GM21360 (cell line): ENCODE measurements around the gene ATP2C1.
"Not testable (repeated sequence)": the region's sequence is repeated elsewhere in the genome, so short reads cannot be mapped to it uniquely, and the experiment has no call there.

Experiments used
- ATAC-seq: cut with Tn5 transposase; IDR thresholded peaks from one replicate; pipeline ENCODE4 v1.9.1; 2021; ENCODE audit warnings: mild to moderate bottlenecking, moderate library complexity; ENCODE audit not compliant: unreplicated experiment

ATP2C1 gene, protein sequence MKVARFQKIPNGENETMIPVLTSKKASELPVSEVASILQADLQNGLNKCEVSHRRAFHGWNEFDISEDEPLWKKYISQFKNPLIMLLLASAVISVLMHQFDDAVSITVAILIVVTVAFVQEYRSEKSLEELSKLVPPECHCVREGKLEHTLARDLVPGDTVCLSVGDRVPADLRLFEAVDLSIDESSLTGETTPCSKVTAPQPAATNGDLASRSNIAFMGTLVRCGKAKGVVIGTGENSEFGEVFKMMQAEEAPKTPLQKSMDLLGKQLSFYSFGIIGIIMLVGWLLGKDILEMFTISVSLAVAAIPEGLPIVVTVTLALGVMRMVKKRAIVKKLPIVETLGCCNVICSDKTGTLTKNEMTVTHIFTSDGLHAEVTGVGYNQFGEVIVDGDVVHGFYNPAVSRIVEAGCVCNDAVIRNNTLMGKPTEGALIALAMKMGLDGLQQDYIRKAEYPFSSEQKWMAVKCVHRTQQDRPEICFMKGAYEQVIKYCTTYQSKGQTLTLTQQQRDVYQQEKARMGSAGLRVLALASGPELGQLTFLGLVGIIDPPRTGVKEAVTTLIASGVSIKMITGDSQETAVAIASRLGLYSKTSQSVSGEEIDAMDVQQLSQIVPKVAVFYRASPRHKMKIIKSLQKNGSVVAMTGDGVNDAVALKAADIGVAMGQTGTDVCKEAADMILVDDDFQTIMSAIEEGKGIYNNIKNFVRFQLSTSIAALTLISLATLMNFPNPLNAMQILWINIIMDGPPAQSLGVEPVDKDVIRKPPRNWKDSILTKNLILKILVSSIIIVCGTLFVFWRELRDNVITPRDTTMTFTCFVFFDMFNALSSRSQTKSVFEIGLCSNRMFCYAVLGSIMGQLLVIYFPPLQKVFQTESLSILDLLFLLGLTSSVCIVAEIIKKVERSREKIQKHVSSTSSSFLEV

GRCh38 chr3:130893376-130894129, at the start of gene ATP2C1:
Gene ATP2C1 (plus strand): TSS chr3:130894084. CDS start chr3:130894770, 686 bp downstream.
- peak; percentile 91 for ATAC-seq

DNA sequence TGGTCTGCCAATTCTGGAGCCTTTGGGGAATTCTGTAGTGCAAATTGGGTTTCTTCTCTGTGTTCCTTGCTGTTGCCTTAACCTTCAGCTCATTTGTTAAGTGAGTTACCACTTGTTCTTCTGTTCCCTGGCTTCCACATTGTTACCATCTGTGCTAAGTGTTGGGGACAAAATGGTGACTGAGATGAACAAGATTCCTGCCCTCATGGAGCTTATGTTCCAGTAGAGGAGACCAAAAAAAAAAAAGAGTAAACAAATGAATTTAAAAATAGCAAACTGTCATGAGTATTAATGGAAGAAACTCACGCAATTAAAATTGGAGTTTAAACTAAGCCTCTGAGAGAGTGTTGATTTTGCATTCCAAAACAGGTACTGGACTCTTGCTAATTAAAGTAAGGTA, 49.4 kb upstream of the ATP2C1 start:
- no peak for ATAC-seq

DNA sequence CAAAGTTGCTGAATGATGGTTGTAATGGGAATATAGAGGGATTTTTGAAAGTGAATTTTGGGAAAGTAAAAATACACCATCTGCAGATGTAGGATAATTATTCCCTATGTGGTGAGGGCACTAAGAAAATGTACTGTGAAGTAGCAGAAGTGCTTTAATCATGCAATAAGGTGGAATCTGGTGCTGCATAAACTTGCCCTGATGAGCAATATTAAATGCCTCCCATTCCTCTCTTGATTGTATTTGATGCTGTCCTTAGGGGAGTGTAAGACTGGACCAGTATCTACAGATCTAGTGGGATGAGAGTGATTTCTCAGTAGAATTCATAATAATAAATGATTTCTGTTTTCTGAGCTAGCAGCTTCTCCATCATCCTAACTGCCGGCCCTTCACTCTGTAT, 47.7 kb upstream of the ATP2C1 start:
- ATAC-seq, result no peak

DNA sequence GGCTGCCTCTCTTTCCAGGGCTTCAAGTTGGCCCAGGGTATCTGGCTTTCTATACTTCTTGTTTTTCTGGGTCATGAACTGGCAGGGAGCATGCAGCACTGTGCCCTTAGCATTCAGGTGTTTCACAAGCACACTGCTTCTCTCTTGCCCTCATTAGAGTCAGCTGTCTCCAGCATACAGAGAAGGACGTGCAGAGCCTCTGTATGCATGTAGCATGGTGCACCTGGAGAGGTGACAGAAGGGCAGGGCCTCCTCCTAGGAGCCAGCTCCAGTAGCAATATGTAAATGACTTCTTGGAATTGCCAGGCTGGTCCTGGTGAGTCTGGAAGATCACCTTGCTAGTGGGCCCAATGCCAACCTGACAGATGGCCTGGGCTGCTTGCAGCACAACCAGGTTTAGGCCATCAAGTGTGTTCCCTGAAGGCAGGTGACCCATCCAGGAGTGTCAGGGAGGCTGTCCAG, 44.8 kb upstream of the ATP2C1 start:
- ATAC-seq, result no peak

- ATAC-seq, result peak; percentile 60
These were observed 43.7 kb upstream of the ATP2C1 start for GRCh38 chr3:130850044-130850797.

DNA sequence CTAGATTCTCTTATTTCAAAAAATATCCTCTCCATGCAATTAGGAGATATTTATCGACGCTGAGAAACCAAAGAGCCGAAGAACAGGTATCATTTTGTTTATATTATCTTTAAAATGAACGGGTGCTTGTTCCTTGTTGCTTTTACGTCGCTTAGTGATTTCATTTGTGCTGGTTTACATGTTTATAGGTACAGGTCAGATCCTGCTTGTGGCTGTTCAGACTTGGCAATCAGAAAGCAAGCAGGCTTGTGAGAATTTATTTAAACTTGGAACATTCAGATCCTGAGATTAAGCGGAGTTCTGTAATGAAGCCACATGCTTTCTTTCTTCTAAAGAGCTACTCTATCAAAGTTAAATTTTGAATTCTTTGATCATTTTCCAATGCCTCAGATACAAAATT, 43.0 kb upstream of the ATP2C1 start:
- ATAC-seq, result no peak

- no peak for ATAC-seq
These were observed 42.6 kb upstream of the ATP2C1 start for GRCh38 chr3:130851277-130851676.

DNA sequence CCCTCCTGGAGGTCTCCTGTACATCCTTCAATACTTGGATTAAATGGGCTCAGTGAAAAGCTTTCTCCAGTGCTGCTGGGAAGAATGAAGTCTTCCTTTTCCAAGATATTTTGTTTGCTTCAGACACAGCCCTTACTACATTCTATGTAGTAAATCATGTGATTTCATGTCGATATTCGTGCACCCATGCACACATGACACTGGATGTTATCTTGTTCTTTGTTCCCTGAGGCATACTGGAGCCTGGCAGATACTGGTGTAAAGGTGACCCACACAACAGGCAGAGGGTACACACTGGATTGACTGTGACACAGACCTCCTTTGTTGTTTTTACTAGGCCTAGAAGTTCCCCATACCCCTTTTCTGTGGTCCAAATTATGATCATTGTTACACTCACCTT, 40.3 kb upstream of the ATP2C1 start:
- ATAC-seq, result no peak

- ATAC-seq, result peak; percentile 40
These were observed 39.5 kb upstream of the ATP2C1 start for GRCh38 chr3:130854208-130854864.

DNA sequence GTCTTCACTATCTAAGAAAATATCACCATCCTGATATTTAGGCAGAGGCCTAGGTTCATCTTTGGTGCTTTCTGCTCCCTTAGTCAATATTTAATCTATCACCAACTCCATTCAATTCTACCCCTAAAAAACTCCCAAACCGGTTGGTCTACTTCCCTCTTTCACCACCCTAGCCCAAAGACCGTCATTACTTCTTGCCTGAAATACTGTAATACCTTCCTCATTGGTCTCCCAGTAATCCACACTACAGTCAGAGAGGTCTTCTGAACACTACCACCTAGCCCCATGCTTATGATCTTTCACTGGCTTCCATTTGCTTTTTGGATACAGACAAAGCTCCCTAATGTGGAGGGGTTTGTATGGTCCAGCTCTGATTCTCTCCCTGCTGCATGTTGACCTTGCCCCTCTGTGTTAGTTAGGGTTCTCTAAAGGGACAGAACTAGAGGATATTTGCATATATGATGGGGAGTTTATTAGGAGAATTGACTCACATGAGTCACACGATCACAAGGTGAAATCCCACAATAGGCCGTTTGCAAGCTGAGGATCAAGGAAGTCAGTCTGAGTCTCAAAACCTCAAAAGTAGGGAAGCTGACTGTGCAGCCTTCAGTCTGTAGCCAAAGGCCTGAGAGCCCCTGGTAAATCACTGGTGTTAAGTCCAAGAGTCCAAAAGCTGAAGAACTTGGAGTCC, 36.4 kb upstream of the ATP2C1 start:
- ATAC-seq, result no peak

- not testable (repeated sequence) for ATAC-seq
These were observed 31.8 kb upstream of the ATP2C1 start for GRCh38 chr3:130862130-130862529.

DNA sequence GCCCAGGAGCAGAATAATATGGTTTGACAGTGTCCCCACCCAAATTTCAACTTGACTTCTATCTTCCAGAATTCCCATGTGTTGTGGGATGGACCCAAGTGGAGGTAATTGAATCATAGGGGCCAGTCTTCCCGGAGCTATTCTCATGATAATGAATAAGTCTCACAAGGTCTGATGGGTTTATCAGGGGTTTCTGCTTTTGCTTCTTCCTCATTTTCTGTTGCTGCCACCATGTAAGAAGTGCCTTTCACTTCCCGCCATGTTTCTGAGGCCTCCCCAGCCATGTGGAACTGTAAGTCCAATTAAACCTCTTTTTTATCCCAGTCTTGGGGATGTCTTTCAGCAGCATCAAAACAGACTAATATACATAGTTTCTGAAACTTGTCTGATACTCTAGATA, 28.4 kb upstream of the ATP2C1 start:
- no peak for ATAC-seq

- ATAC-seq, result no peak
These were observed 27.6 kb upstream of the ATP2C1 start for GRCh38 chr3:130866327-130866726.

DNA sequence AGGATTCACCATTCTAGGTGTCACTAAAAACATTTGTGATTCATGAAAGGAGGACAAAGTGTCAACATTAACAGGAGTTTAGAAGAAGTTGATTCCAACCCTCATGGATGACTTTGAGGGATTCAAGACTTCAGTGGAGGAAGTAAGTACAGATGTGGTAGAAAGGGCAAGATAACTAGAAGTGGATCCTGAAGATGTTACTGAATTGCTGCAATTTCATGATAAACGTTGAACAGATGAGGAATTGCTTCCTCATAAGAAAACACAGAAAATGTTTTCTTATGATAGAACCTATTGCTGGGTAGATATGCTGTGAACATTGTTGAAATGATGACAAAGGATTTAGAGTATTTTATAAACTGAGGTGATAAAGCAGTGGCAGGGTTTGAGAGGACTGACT, 23.5 kb upstream of the ATP2C1 start:
- no peak for ATAC-seq

- ATAC-seq, result no peak
These were observed 17.3 kb upstream of the ATP2C1 start for GRCh38 chr3:130876594-130876993.

GRCh38 chr3:130878464-130878863, 15.4 kb upstream of the ATP2C1 start:
- ATAC-seq, result no peak

DNA sequence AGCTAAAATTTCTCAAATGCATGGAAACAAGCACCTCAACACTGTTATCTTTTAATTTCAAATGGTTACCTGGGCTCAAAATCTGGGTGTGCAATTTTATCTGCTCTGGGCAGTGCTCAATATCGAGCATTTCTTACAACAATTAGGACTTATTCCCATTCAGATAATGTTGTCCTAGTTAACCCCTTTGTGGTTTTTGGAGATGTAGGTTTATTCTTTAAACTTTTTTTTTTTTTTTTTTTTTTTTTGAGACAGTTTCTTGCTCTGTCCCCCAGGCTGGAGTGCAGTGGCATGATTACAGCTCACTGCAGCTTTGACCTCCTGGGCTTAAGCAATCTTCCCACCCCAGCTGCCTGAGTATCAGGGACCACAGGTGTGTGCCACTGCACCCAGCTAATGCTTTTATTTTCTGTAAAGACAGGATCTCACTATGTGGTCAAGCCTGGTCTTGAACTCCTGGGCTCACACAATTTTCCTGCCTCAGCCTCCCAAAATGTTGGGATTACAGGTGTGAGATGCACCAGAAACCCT, 4.4 kb upstream of the ATP2C1 start:
- ATAC-seq, result no peak

GRCh38 chr3:130892759-130893375, 1.0 kb upstream of the ATP2C1 start:
- ATAC-seq, result peak; percentile 28
